CD4-positive, CD25-positive, alpha-beta regulatory T cell (primary cell): ENCODE results near the gene CORO2A. TPM values are rescaled to one million over a fixed set of nuclear protein-coding genes. Genes with fewer than 3 reads are reported as not detected.
A peak's percentile ranks its signal among the peaks of the same experiment; 100 is the strongest.

Experiments
- ATAC-seq, 2 donors: fragments of 150-1000 bp; cut with Tn5 transposase; one replicate each; pipeline ENCODE4 v1.10.0; 2021; ENCODE audit warnings: low read depth in 2 of 2, moderate number of reproducible peaks in 2 of 2, moderate library complexity in 1 of 2
- DNase-seq, 3 donors: peaks; one replicate each; pipeline versions ENCODE4 v3.0.0 to v3.0.0-alpha.2; 2012 to 2022; ENCODE audit warnings: mixed read lengths in 1 of 3
- H3K27ac ChIP-seq: one replicate; pipeline ENCODE4 v1.7.0; 2013; ENCODE audit warnings: mild to moderate bottlenecking, low read length; ENCODE audit not compliant: insufficient read depth, poor library complexity, severe bottlenecking
- H3K27me3 ChIP-seq: one replicate; pipeline ENCODE4 v1.7.0; 2013; ENCODE audit warnings: low read length; ENCODE audit not compliant: control insufficient read depth, insufficient read depth
- H3K36me3 ChIP-seq: one replicate; pipeline ENCODE4 v1.7.0; 2013; ENCODE audit warnings: mild to moderate bottlenecking, low read length, moderate library complexity; ENCODE audit not compliant: control insufficient read depth, insufficient read depth
- H3K4me1 ChIP-seq: 2 replicates; pipeline ENCODE4 v1.7.0; 2013; ENCODE audit warnings: mild to moderate bottlenecking, low read length; ENCODE audit not compliant: insufficient read depth, control insufficient read depth, poor library complexity, severe bottlenecking
- H3K4me3 ChIP-seq: one replicate; pipeline ENCODE4 v1.7.0; 2013; ENCODE audit warnings: low read depth, mild to moderate bottlenecking, low read length, moderate library complexity
- H3K9me3 ChIP-seq, 2 experiments: 1 replicate in 1 of 2; 2 replicates in 1 of 2; pipeline ENCODE4 v1.7.0; 2013; ENCODE audit warnings: low read length in 2 of 2, mild to moderate bottlenecking in 1 of 2, moderate library complexity in 1 of 2; ENCODE audit not compliant: control insufficient read depth in 2 of 2
- H3K27ac Mint-ChIP-seq, 3 donors: one replicate each; pipeline ENCODE4 v1.8.0; 2020 to 2022; ENCODE audit warnings: mild to moderate bottlenecking in 3 of 3, mixed read lengths in 3 of 3, moderate library complexity in 2 of 3
- H3K27me3 Mint-ChIP-seq: one replicate; pipeline ENCODE4 v1.8.0; 2022; ENCODE audit warnings: mild to moderate bottlenecking, mixed read lengths
- H3K36me3 Mint-ChIP-seq: one replicate; pipeline ENCODE4 v1.8.0; 2020; ENCODE audit warnings: mixed read lengths
- H3K4me1 Mint-ChIP-seq, 4 donors: one replicate each; pipeline ENCODE4 v1.8.0; 2020 to 2022; ENCODE audit warnings: mixed read lengths in 4 of 4, mild to moderate bottlenecking in 1 of 4
- H3K4me3 Mint-ChIP-seq, 4 donors: one replicate each; pipeline ENCODE4 v1.8.0; 2020 to 2022; ENCODE audit warnings: mild to moderate bottlenecking in 4 of 4, mixed read lengths in 4 of 4, moderate library complexity in 3 of 4
- H3K9me3 Mint-ChIP-seq, 7 donors: one replicate each; pipeline ENCODE4 v1.8.0; 2020 to 2022; ENCODE audit warnings: mixed read lengths in 7 of 7, mild to moderate bottlenecking in 3 of 7, moderate library complexity in 2 of 7
- polyA plus RNA-seq, 4 donors: library from polyadenylated mRNA; unstranded; fragments of 300-500 nt; fragmentation: Illumina TruSeq; gene quantifications; one replicate each; pipeline ENCODE4 v1.2.3, GENCODE V29; 2021
- total RNA-seq: library from RNA; stranded (reverse); gene quantifications from one replicate; pipeline ENCODE4 v1.2.3, GENCODE V29; 2022

The CORO2A gene
- total and polyA plus RNA-seq, 5 donors from 2014 or later: 13.4 to 27.0 (median 14.1) TPM

GRCh38 chr9:98144076-98144475 is 48.4 kb downstream of the CORO2A start:
- H3K27me3 Mint-ChIP-seq: no peaks in the 10 kb centered on the region
- no peaks in the 10 kb centered on the region for H3K9me3 ChIP-seq
- no peak overlapping the region for H3K4me3 ChIP-seq
- H3K9me3 Mint-ChIP-seq: no peaks in the 10 kb centered on the region
- DNase-seq (no peak), ATAC-seq (no peak)
- H3K27ac Mint-ChIP-seq: peak overlapping the region in 2 of 3 donors; percentile 68 to 91
- no peak overlapping the region for H3K4me3 Mint-ChIP-seq
- H3K27me3 ChIP-seq: no peaks in the 10 kb centered on the region
- H3K36me3 Mint-ChIP-seq: peaks cover 17% of the 10 kb centered on the region
- no peak overlapping the region for H3K27ac ChIP-seq
- peaks cover 13% of the 10 kb centered on the region for H3K36me3 ChIP-seq
- H3K4me1 Mint-ChIP-seq: peaks cover 13 to 31% (median 28%) of the 10 kb centered on the region in 4 donors
- peaks cover 5% of the 10 kb centered on the region for H3K4me1 ChIP-seq

GRCh38 chr9:98142925-98143481 is 49.4 kb downstream of the CORO2A start:
- no peak overlapping the region for H3K27ac ChIP-seq
- DNase-seq (no peak), ATAC-seq (no peak)
- Mint-ChIP-seq H3K27me3 (no peaks in the 10 kb centered on the region), H3K4me3 (no peak overlapping the region), H3K4me1 (peaks cover 13 to 24% (median 23%) of the 10 kb centered on the region in 4 donors), H3K36me3 (peaks cover 17% of the 10 kb centered on the region), H3K27ac (peak overlapping the region in 1 of 3 donors; percentile 91), H3K9me3 (no peaks in the 10 kb centered on the region)
- H3K4me3 ChIP-seq: no peak overlapping the region
- H3K9me3 ChIP-seq: no peaks in the 10 kb centered on the region
- peaks cover 5% of the 10 kb centered on the region for H3K4me1 ChIP-seq
- H3K27me3 ChIP-seq: no peaks in the 10 kb centered on the region
- peaks cover 13% of the 10 kb centered on the region for H3K36me3 ChIP-seq

- H3K36me3 ChIP-seq: peaks cover 15% of the 10 kb centered on the region
- Mint-ChIP-seq H3K4me3 (no peak overlapping the region), H3K9me3 (no peaks in the 10 kb centered on the region), H3K36me3 (peaks cover 21% of the 10 kb centered on the region), H3K27me3 (no peaks in the 10 kb centered on the region), H3K4me1 (peaks cover 9 to 21% (median 20%) of the 10 kb centered on the region in 4 donors), H3K27ac (peak overlapping the region in 1 of 3 donors; percentile 38)
- no peak overlapping the region for H3K4me3 ChIP-seq
- DNase-seq (no peak), ATAC-seq (no peak)
- H3K9me3 ChIP-seq: no peaks in the 10 kb centered on the region
- peaks cover 3% of the 10 kb centered on the region for H3K4me1 ChIP-seq
- H3K27ac ChIP-seq: no peak overlapping the region
- no peaks in the 10 kb centered on the region for H3K27me3 ChIP-seq
Measured at GRCh38 chr9:98142182-98142907, 50.1 kb downstream of the CORO2A start.

GRCh38 chr9:98140503-98140902 is 51.9 kb downstream of the CORO2A start:
- Mint-ChIP-seq H3K4me3 (no peak overlapping the region), H3K4me1 (peaks cover 5 to 22% (median 8%) of the 10 kb centered on the region in 4 donors), H3K36me3 (peaks cover 21% of the 10 kb centered on the region), H3K27ac (peak overlapping the region in 2 of 3 donors; percentile 23 to 52), H3K27me3 (no peaks in the 10 kb centered on the region), H3K9me3 (no peaks in the 10 kb centered on the region)
- no peaks in the 10 kb centered on the region for H3K9me3 ChIP-seq
- H3K4me1 ChIP-seq: no peaks in the 10 kb centered on the region
- ATAC-seq (no peak), DNase-seq (no peak)
- no peak overlapping the region for H3K27ac ChIP-seq
- no peak overlapping the region for H3K4me3 ChIP-seq
- H3K27me3 ChIP-seq: no peaks in the 10 kb centered on the region
- peaks cover 32% of the 10 kb centered on the region for H3K36me3 ChIP-seq

GRCh38 chr9:98136489-98136888 is 55.9 kb downstream of the CORO2A start:
- Histone ChIP-seq H3K27ac (no peak overlapping the region), H3K4me3 (no peak overlapping the region), H3K36me3 (peaks cover 53% of the 10 kb centered on the region), H3K4me1 (no peaks in the 10 kb centered on the region), H3K27me3 (no peaks in the 10 kb centered on the region), H3K9me3 (no peaks in the 10 kb centered on the region)
- H3K4me3 Mint-ChIP-seq: no peak overlapping the region
- H3K36me3 Mint-ChIP-seq: peaks cover 21% of the 10 kb centered on the region
- DNase-seq: no peak
- peaks cover 5 to 12% (median 6%) of the 10 kb centered on the region in 4 donors for H3K4me1 Mint-ChIP-seq
- ATAC-seq: no peak
- no peaks in the 10 kb centered on the region for H3K9me3 Mint-ChIP-seq
- no peaks in the 10 kb centered on the region for H3K27me3 Mint-ChIP-seq
- H3K27ac Mint-ChIP-seq: peak overlapping the region in 1 of 3 donors; percentile 23

GRCh38 chr9:98135938-98136337 is 56.5 kb downstream of the CORO2A start:
- no peaks in the 10 kb centered on the region for H3K27me3 ChIP-seq
- no peaks in the 10 kb centered on the region for H3K9me3 ChIP-seq
- H3K4me1 ChIP-seq: no peaks in the 10 kb centered on the region
- H3K36me3 ChIP-seq: peaks cover 57% of the 10 kb centered on the region
- H3K27ac Mint-ChIP-seq: peak overlapping the region in 2 of 3 donors; percentile 73 to 87
- H3K9me3 Mint-ChIP-seq: no peaks in the 10 kb centered on the region
- H3K27ac ChIP-seq: no peak overlapping the region
- H3K4me3 Mint-ChIP-seq: no peak overlapping the region
- H3K27me3 Mint-ChIP-seq: no peaks in the 10 kb centered on the region
- no peak overlapping the region for H3K4me3 ChIP-seq
- ATAC-seq (no peak), DNase-seq (no peak)
- H3K36me3 Mint-ChIP-seq: peaks cover 23% of the 10 kb centered on the region
- peaks cover 3 to 12% (median 6%) of the 10 kb centered on the region in 4 donors for H3K4me1 Mint-ChIP-seq

- H3K27me3 Mint-ChIP-seq: no peaks in the 10 kb centered on the region
- no peak for ATAC-seq
- peaks cover 61% of the 10 kb centered on the region for H3K36me3 ChIP-seq
Measured at GRCh38 chr9:98135558-98135934, 56.9 kb downstream of the CORO2A start.

More at GRCh38 chr9:98135558-98135934, 56.9 kb downstream of the CORO2A start:
- H3K27me3 ChIP-seq: no peaks in the 10 kb centered on the region
- Mint-ChIP-seq H3K4me1 (peaks cover 0 to 10% (median 7%) of the 10 kb centered on the region in 4 donors), H3K27ac (peak overlapping the region in 2 of 3 donors; percentile 73 to 87), H3K4me3 (peak overlapping the region in 1 of 4 donors; percentile 49), H3K9me3 (no peaks in the 10 kb centered on the region), H3K36me3 (peaks cover 22% of the 10 kb centered on the region)
- no peak overlapping the region for H3K27ac ChIP-seq
- no peaks in the 10 kb centered on the region for H3K4me1 ChIP-seq
- no peak for DNase-seq
- H3K9me3 ChIP-seq: no peaks in the 10 kb centered on the region
- H3K4me3 ChIP-seq: no peak overlapping the region
